ENCODE results near the gene WNT5A.
A peak's percentile ranks its signal among the peaks of the same experiment; 100 is the strongest.

Gene WNT5A

DNA sequence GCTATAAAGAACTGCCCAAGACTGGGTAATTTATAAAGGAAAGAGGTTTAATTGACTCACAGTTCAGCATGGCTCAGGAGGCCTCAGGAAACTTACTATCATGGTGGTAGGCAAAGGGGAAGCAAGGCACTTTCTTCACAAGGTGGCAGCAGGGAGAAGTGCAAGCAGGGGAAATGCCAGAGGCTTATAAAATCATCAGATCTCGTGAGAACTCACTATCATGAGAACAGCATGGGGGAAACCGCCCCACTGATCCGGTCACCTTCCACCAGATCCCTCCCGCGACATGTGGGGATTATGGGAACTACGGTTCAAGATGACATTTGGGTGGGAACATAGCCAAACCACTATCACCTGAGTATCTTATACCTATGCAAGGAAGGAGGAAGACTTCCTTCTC lies 18.0 kb upstream of the WNT5A start:
- DNase-seq, result peak; percentile 41

DNA sequence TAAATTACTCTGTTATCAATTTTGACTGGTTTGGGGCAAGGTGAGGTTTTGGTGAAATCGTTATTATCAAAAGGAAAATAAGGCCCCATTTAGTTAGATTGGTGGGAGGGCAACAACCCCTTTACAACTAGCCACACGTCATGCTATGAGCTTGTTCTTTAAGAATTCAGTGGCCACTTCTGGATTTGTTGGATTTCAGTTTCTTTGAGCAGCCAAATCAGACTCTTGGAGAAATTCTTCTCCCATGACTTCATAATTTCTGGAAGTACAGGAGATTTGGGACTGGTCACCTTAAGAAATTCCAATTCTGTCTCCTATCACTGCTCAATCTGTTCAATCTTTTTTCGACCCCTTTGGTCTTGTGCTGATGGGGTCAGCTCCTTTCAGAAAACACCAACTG lies 14.8 kb upstream of the WNT5A start:
- DNase-seq, result peak; percentile 60

DNA sequence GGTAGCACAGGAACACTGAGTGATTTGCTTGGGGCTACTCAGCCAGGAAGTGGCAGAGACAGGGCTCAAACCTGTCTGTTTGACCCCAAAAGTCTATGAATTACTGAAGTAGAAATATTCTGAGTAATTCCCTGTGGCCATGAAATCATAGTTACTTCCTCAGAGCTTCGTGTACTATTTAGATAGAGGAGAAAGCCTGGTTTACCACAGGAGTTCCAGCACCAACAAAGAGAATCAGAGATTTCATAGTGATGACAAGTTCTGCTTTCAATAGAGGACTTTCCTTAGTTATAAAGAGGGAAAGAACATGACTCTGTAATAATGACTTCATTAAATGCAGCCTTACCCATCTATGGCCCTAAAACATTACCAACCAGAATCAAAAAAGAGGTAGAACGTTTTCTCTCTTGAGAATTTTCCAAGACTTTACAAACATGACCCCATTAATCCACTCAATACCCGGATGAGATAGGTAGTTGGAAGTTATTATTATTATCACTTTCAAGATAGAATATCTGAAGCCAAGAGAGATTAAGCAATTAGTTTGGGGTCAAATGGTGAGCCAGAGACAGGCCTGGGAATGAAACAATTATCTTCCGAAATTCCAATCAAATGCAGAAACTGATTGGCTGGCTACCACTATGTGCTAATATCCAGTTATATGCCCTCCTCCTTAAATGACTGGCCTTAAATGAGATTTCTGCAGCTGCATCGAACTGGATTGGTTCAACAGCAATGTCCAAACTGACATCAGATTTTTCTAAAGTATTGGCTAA lies 13.6 kb upstream of the WNT5A start:
- DNase-seq, result peak; percentile 74

DNA sequence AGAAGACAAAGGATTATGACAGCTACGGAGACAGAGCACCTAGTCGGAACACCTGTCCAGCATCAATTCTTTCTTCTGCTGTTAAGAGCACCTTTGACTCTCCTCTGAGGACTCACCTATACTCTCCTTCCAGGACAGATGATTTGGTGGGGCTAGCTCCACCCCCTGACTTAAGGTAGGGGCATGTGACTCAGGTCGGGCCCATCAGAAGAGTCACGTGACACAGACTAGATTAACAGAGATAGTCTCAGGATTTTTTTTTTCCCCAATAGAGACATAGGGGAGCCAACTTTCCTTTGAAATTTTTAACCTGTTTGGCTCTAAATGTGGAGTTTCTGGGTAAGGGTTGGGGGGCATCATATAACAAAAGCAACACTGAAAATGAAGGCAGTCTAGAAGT lies 11.4 kb upstream of the WNT5A start:
- no peak for DNase-seq

DNA sequence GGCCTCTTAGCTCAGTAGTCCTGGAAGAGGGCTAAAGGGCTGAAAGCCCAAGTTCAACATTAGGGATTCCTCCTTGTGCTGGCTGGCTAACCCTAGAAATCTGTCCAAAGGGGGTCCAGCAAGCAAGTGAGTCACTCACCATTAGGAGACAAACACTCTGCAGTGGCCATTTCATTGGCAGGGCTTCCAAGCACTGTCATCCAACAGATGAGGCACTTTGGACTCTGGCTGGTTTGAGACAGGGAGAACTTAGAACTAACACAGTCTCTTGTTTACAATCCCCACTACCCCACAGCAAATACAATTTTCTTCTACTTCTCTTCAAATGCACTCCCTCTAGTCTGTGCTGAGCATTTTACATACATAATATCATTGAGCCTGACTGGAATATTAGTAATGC lies 10.1 kb upstream of the WNT5A start:
- no peak for DNase-seq

GRCh38 chr3:55494976-55495375 lies 7.9 kb upstream of the WNT5A start:
- no peak for DNase-seq

GRCh38 chr3:55492976-55493375 lies 5.9 kb upstream of the WNT5A start:
- no peak for DNase-seq

GRCh38 chr3:55491296-55491816 lies 4.2 kb upstream of the WNT5A start:
- DNase-seq, result peak; percentile 98

GRCh38 chr3:55490276-55490913 lies 3.3 kb upstream of the WNT5A start:
- no peak for DNase-seq

GRCh38 chr3:55489798-55490132 lies 2.7 kb upstream of the WNT5A start:
- no peak for DNase-seq

DNA sequence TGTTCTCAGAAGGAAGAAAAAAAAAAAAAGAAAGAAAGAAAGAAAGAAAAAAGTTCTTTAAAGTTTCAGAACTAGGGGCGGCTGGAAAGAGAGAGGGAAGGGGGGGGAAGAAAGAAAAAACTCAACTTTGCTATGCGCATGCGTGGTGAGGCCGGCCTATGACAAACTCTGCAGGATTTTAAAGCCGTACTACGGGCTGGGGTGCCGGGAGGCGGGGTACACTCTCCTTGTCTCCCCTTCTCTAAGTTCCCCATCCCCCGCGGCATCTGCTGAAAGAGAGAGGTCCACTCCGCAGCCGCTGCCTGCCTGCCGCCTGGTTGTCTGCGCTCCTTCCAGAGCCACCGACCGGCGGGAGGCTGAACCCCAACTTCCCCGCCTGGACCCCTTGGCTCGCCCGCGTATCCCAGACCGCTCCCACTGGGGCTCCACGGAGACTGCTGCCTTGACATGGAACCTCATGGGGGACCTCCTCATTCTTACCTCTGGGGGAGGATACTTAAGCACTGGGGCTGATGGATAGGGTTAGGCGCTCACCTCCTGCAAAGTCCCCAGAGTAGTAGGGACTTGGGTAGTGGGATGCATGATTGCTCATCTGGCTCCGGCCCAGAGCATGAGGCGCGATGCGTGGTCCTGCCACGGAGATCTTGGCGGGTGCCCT lies 1.4 kb upstream of the WNT5A start:
- DNase-seq, result peak; percentile 89

- peak; percentile 82 for DNase-seq
Measured at GRCh38 chr3:55487381-55488241, 505 bp upstream of the WNT5A start.

- DNase-seq, result peak; percentile 88
Measured at GRCh38 chr3:55486101-55486856, 827 bp downstream of the WNT5A start.

- peak; percentile 92 for DNase-seq
Measured at GRCh38 chr3:55484801-55485791, 2.0 kb downstream of the WNT5A start.

- DNase-seq, result peak; percentile 56
Measured at GRCh38 chr3:55484191-55484689, 2.9 kb downstream of the WNT5A start.

- DNase-seq, result peak; percentile 63
Measured at GRCh38 chr3:55483196-55484095, 3.7 kb downstream of the WNT5A start.

DNA sequence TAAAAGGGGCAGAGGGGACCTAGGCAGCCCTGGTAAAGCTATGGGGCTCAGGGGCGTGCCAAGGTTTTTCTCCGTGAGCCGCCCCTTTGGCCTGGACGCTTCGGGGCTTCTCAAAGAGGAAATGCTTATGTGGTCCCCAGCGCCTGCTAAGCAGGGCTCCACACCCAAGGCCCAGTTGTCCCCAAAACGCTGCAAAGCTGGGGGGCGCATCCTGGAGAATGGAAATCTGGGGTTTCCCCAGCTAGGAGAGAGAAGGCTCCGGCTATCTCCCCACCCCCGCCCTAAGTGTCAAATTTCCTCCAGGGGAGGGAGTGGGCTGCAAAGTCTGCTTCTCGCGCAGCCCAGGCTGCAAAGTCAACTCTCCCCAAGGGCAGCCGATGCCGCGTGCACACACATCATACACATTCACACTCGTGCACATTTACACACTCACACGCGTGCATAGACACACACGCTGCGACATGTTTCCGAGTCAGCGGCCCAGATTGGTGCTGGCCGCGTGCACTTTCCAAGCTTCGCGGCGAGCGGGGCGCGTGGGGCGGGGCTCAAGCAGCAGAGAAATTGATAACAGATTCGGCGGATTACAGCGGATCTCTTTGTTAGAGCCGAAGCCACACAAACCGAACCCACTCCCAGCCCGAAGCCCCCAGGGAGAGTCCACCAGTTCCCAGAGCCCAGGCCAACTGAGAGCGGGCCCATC lies 4.5 kb downstream of the WNT5A start:
- DNase-seq, result peak; percentile 82

- peak; percentile 73 for DNase-seq
Measured at GRCh38 chr3:55481744-55482495, 5.2 kb downstream of the WNT5A start.

All from fibroblast of skin of right biceps (primary cell).